B cell (primary cell): ENCODE measurements around the gene TMEM255B. TPM values are rescaled to one million over a fixed set of nuclear protein-coding genes. Genes with fewer than 3 reads are reported as not detected.

Source experiments
- ATAC-seq: fragments of 200-7000 bp; cut with Tn5 transposase; one replicate; pipeline ENCODE4 v1.10.0; 2021; ENCODE audit warnings: low read depth, mild to moderate bottlenecking, moderate number of reproducible peaks, moderate library complexity
- CTCF ChIA-PET: fragments of 350-600 bp; sonication (Branson Sonifier 250); formaldehyde crosslinking; loops from one replicate; lab custom pipeline; 2021; ENCODE audit warnings: antibody characterized with exemption, inconsistent platforms; lab: Charles Lee
- POLR2A ChIA-PET: fragments of 350-600 bp; sonication (Branson Sonifier 250); formaldehyde crosslinking; loops from one replicate; lab custom pipeline; 2021; ENCODE audit warnings: antibody characterized with exemption; lab: Charles Lee
- DNase-seq: peaks from one replicate; pipeline ENCODE4 v3.0.0; 2013
- H2AFZ ChIP-seq: 2 replicates; pipeline ENCODE4 v1.6.1; 2012; ENCODE audit warnings: mild to moderate bottlenecking, low read depth, low read length; ENCODE audit not compliant: insufficient read depth, poor library complexity, severe bottlenecking
- H3K27ac ChIP-seq, 2 donors: 1 replicate in 1 of 2; 2 replicates in 1 of 2; pipeline ENCODE4 v1.5.1; 2012 to 2013; ENCODE audit warnings: low read length in 2 of 2, mild to moderate bottlenecking in 2 of 2, moderate library complexity in 1 of 2
- H3K27me3 ChIP-seq, 4 experiments: fragments of 200-600 bp in 1 of 4; sonication (generic) in 1 of 4; replicated peaks in 1 of 4; 1 replicate in 2 of 4; 2 replicates in 2 of 4; pipeline versions ENCODE4 v1.6.1 to v1.7.0; 2013 to 2016; ENCODE audit warnings: low read length in 3 of 4, mild to moderate bottlenecking in 2 of 4, mixed read lengths in 1 of 4, moderate library complexity in 1 of 4; ENCODE audit not compliant: insufficient read depth in 4 of 4, control insufficient read depth in 3 of 4; ENCODE audit errors: control extremely low read depth in 1 of 4
- H3K36me3 ChIP-seq, 2 experiments: replicated peaks in 1 of 2; 1 replicate in 1 of 2; 2 replicates in 1 of 2; pipeline versions ENCODE4 v1.6.1 to v1.7.1; 2013; ENCODE audit warnings: low read length in 1 of 2; ENCODE audit not compliant: insufficient read depth in 2 of 2, control insufficient read depth in 1 of 2; ENCODE audit errors: control extremely low read depth in 1 of 2, extremely low read depth in 1 of 2
- H3K4me1 ChIP-seq, 2 donors: fragments of 200-600 bp in 1 of 2; sonication (generic) in 1 of 2; 1 replicate in 1 of 2; 2 replicates in 1 of 2; pipeline versions ENCODE4 v1.5.1 to v1.6.1; 2013 to 2017; ENCODE audit warnings: low read length in 2 of 2; ENCODE audit not compliant: control insufficient read depth in 2 of 2, insufficient read depth in 2 of 2
- H3K4me2 ChIP-seq: replicated peaks from 2 replicates; pipeline ENCODE3; 2012; ENCODE audit warnings: mild to moderate bottlenecking, low read depth, low read length; ENCODE audit not compliant: poor library complexity, severe bottlenecking
- H3K4me3 ChIP-seq, 5 experiments: fragments of 200-600 bp in 1 of 5; sonication (generic) in 1 of 5; 1 replicate in 3 of 5; 2 replicates in 2 of 5; pipeline versions ENCODE4 v1.5.1 to v1.7.0; 2011 to 2016; ENCODE audit warnings: low read length in 4 of 5, mild to moderate bottlenecking in 4 of 5, low read depth in 2 of 5, control low read depth in 1 of 5, moderate library complexity in 1 of 5; ENCODE audit not compliant: insufficient read depth in 1 of 5; ENCODE audit errors: control extremely low read depth in 1 of 5, extremely low read depth in 1 of 5
- H3K79me2 ChIP-seq: fragments of 200-600 bp; sonication (generic); one replicate; pipeline ENCODE4 v1.6.0; 2016; ENCODE audit warnings: low read length; ENCODE audit not compliant: control insufficient read depth, insufficient read depth
- H3K9ac ChIP-seq: fragments of 200-600 bp; sonication (generic); 2 replicates; pipeline ENCODE4 v1.6.1; 2017; ENCODE audit warnings: mild to moderate bottlenecking, low read length, moderate library complexity
- H3K9me3 ChIP-seq, 3 donors: one replicate each; pipeline versions ENCODE4 v1.6.1 to v1.7.1; 2013; ENCODE audit warnings: low read length in 2 of 3; ENCODE audit not compliant: control insufficient read depth in 2 of 3, insufficient read depth in 1 of 3; ENCODE audit errors: control extremely low read depth in 1 of 3
- H4K20me1 ChIP-seq: 2 replicates; pipeline ENCODE4 v1.6.0; 2012; ENCODE audit warnings: mild to moderate bottlenecking, low read length; ENCODE audit not compliant: insufficient read depth, control insufficient read depth, poor library complexity, severe bottlenecking
- H3K27ac Mint-ChIP-seq: one replicate; pipeline ENCODE4 v1.8.0; 2021; ENCODE audit warnings: mixed read lengths
- H3K27me3 Mint-ChIP-seq: one replicate; pipeline ENCODE4 v1.8.0; 2021; ENCODE audit warnings: mixed read lengths
- H3K4me1 Mint-ChIP-seq: one replicate; pipeline ENCODE4 v1.8.0; 2021; ENCODE audit warnings: mixed read lengths
- H3K4me3 Mint-ChIP-seq: one replicate; pipeline ENCODE4 v1.8.0; 2021; ENCODE audit warnings: mixed read lengths
- H3K9me3 Mint-ChIP-seq: one replicate; pipeline ENCODE4 v1.8.0; 2022; ENCODE audit warnings: mixed read lengths; ENCODE audit not compliant: insufficient read depth
- CTCF ChIP-seq: fragments of 200-600 bp; IDR thresholded peaks from one replicate; pipeline ENCODE4 v1.8.0; 2022; ENCODE audit warnings: antibody characterized with exemption, mild to moderate bottlenecking
- EZH2 ChIP-seq: IDR thresholded peaks from 2 replicates; pipeline ENCODE4 v1.6.1; 2012; ENCODE audit warnings: borderline replicate concordance, low read depth, mild to moderate bottlenecking, moderate library complexity, low read length; ENCODE audit not compliant: insufficient read depth, poor library complexity, severe bottlenecking
- WGBS: methylation state at CpG from one replicate; pipeline ENCODE4 v1.1.5; 2013; ENCODE audit warnings: missing lambda C conversion rate; ENCODE audit not compliant: insufficient coverage; 5-methylcytosine and 5-hydroxymethylcytosine counted together
- intact Hi-C: fragments of 100-400 bp; cut with micrococcal nuclease; formaldehyde crosslinking; loops from one replicate; pipeline ENCODE4 v1.10.0; 2022
- polyA plus RNA-seq: library from polyadenylated mRNA; depleted of rRNA; stranded (reverse); fragments of >200 nt; gene quantifications from 2 replicates; pipeline ENCODE4 v1.2.3, GENCODE V29; 2012
- total RNA-seq, 2 donors: library from RNA; stranded (reverse); fragments of 120-200 nt in 1 of 2; gene quantifications; 1 replicate in 1 of 2; 2 replicates in 1 of 2; pipeline versions ENCODE4 v1.2.3 to v1.2.4, GENCODE V29; 2013 to 2022

The TMEM255B gene
- total and polyA plus RNA-seq, 2 donors (not counting 1 experiment from before 2014, with no cell fraction given), result 2.1 to 8.2 TPM

GRCh38 chr13:113782472-113782871 lies 23.4 kb downstream of the TMEM255B start:
- no peak for TF ChIP-seq CTCF
- no peak for TF ChIP-seq EZH2
- Histone ChIP-seq H4K20me1 (no peaks in the 10 kb centered on the region), H3K4me2 (no peak overlapping the region), H3K9me3 (peaks cover 0 to 4% (median 0%) of the 10 kb centered on the region in 3 donors), H3K9ac (no peak overlapping the region), H3K4me1 (no peaks in the 10 kb centered on the region), H3K4me3 (no peak overlapping the region), H3K27ac (no peak overlapping the region), H3K36me3 (no peaks in the 10 kb centered on the region), H2AFZ (no peak overlapping the region), H3K79me2 (no peaks in the 10 kb centered on the region), H3K27me3 (peaks cover 0 to 7% (median 3%) of the 10 kb centered on the region in 4 experiments)
- intact Hi-C loops, result no loop called here
- Mint-ChIP-seq H3K27ac (no peak overlapping the region), H3K27me3 (peaks cover 43% of the 10 kb centered on the region), H3K4me3 (no peak overlapping the region), H3K4me1 (no peaks in the 10 kb centered on the region), H3K9me3 (no peaks in the 10 kb centered on the region)
- CTCF ChIA-PET, result interaction anchor here (1.0 to 1.2 kb wide), 2 partner anchors 9 to 444 kb away, joined by 3 read pairs; no protein-coding TSS in a partner anchor
- ATAC-seq (no peak), DNase-seq (no peak)
- POLR2A ChIA-PET, result no interaction called here
- WGBS, result 75% methylated on average over 13 of the region's 14 CpGs

DNA sequence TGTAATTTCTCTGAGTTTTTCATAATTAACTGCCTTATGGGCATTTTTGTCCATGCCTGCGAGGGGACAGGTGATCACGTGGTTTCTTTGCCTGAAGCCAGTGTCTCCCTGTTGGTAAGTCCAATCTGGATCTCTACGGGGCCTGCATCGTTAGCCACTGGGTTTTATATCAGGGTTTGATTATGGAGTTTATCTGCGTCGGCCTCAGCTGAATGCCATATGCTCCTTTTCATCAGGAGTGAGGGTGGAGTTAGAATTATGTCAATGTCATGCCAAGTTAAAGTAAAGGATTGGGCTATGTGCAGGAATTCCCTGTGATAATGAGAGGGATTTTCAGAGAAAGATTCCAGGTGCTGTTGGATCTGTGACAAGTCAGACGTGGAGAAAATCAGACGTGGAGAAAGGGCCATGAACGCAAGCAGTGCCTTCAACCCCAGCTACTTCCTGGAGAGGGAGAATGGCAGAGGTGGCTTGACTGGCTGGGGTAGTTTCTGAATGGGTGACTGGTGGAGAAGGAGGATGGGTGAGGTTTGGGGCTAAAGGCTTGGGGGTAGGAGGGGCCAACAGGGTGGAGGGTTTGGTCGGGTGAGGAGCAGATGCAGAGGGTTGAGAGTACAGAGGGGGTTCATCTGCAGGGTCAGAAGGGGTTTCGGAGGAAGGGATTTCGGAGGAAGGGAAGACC lies 24.3 kb downstream of the TMEM255B start:
- POLR2A ChIA-PET, result no interaction called here
- H3K4me3 Mint-ChIP-seq, result no peak overlapping the region
- no peak overlapping the region for H3K27ac ChIP-seq
- DNase-seq (no peak), ATAC-seq (no peak)
- no peak overlapping the region for H3K4me2 ChIP-seq
- no peak for TF ChIP-seq EZH2
- no peak for TF ChIP-seq CTCF
- H3K4me3 ChIP-seq, result no peak overlapping the region
- H3K36me3 ChIP-seq, result no peaks in the 10 kb centered on the region
- intact Hi-C loops, result no loop called here
- no peaks in the 10 kb centered on the region for H3K9me3 Mint-ChIP-seq
- H4K20me1 ChIP-seq, result no peaks in the 10 kb centered on the region
- H3K4me1 ChIP-seq, result no peaks in the 10 kb centered on the region
- H3K79me2 ChIP-seq, result no peaks in the 10 kb centered on the region
- peaks cover 0 to 4% (median 0%) of the 10 kb centered on the region in 4 experiments for H3K27me3 ChIP-seq
- H3K9me3 ChIP-seq, result no peaks in the 10 kb centered on the region
- H2AFZ ChIP-seq, result no peak overlapping the region
- H3K4me1 Mint-ChIP-seq, result no peaks in the 10 kb centered on the region
- WGBS, result 85% methylated on average over 11 of the region's 12 CpGs
- CTCF ChIA-PET, result no interaction called here
- peaks cover 38% of the 10 kb centered on the region for H3K27me3 Mint-ChIP-seq
- H3K27ac Mint-ChIP-seq, result no peak overlapping the region
- no peak overlapping the region for H3K9ac ChIP-seq
